ENCODE results near the gene SLC9A6.

Gene SLC9A6

GRCh38 chrX:135985157-135985972 lies at the start of gene SLC9A6:
Gene SLC9A6 (plus strand): TSS chrX:135985435. CDS start chrX:135985659, 224 bp downstream.
- TF ChIP-seq, protein P1, sequence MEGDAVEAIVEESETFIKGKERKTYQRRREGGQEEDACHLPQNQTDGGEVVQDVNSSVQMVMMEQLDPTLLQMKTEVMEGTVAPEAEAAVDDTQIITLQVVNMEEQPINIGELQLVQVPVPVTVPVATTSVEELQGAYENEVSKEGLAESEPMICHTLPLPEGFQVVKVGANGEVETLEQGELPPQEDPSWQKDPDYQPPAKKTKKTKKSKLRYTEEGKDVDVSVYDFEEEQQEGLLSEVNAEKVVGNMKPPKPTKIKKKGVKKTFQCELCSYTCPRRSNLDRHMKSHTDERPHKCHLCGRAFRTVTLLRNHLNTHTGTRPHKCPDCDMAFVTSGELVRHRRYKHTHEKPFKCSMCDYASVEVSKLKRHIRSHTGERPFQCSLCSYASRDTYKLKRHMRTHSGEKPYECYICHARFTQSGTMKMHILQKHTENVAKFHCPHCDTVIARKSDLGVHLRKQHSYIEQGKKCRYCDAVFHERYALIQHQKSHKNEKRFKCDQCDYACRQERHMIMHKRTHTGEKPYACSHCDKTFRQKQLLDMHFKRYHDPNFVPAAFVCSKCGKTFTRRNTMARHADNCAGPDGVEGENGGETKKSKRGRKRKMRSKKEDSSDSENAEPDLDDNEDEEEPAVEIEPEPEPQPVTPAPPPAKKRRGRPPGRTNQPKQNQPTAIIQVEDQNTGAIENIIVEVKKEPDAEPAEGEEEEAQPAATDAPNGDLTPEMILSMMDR (IDR thresholded peaks at IDR 0.05; ENCODE audit: control extremely low read depth, extremely low read depth, low read depth, missing control alignments), result no peak

DNA sequence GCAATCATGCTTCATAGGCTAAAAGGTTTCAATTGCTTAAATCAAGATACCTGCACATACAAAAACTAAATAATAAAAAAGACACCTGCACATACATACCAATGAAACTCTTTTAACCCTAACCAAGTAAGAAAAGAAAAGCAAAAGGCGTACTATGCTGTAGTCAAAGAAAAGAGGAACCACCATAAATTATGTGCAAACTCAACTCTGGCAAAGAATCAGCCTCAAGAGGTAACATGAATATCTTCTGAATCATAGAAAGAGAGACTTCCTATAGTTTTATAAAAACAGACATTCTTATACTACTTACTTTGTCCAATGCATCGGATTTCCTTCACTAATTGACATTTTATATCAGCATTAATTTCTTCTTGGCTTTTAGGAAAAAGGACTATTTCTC lies 40.7 kb upstream of the SLC9A6 start:
- no peak for DNase-seq (ENCODE audit: extremely low spot score)
- TF ChIP-seq, protein P1 (IDR thresholded peaks at IDR 0.05; ENCODE audit: control extremely low read depth, extremely low read depth, low read depth, missing control alignments), result no peak
- ChIA-PET CTCF (no interaction called here), POLR2A (no interaction called here)

More at GRCh38 chrX:135985157-135985972, at the start of gene SLC9A6:
- peak; percentile 80 for DNase-seq (ENCODE audit: extremely low spot score)
- ChIA-PET CTCF (no interaction called here), POLR2A (no interaction called here)

DNA sequence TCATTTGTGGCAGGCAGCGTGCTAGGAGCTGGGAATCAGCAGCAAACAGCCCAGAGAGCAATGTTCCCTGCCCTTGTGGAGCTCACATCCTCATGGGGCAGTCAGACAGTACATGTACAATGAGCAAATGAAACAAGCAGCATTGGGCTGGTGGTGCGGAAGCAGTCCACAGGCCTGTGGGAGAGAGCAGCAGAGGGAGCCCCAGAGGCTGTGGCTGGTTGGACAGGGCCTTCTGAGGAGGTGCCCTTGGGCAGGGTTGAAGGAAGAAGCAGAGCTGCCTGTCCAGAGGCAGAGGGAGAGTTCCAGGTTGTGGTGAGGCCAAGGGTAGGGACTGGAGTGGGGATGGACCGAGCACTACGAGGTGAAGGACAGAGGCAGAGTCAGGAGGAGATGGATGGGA lies 33.9 kb upstream of the SLC9A6 start:
- TF ChIP-seq, protein P1 (IDR thresholded peaks at IDR 0.05; ENCODE audit: control extremely low read depth, extremely low read depth, low read depth, missing control alignments), result no peak
- POLR2A ChIA-PET, result no interaction called here
- DNase-seq (ENCODE audit: extremely low spot score), result no peak
- CTCF ChIA-PET, result interaction anchor here (2.0 kb wide), 1 partner anchor 21 kb away, joined by 4 read pairs; no protein-coding TSS in a partner anchor

GRCh38 chrX:135973025-135973547 lies 12.1 kb upstream of the SLC9A6 start:
- no peak for DNase-seq (ENCODE audit: extremely low spot score)
- CTCF ChIA-PET, result interaction anchor here (0.7 kb wide), 1 partner anchor 14 kb away, joined by 3 read pairs; no protein-coding TSS in a partner anchor
- POLR2A ChIA-PET, result interaction anchor here (0.6 kb wide), 1 partner anchor 905 kb away, joined by 3 read pairs; no protein-coding TSS in a partner anchor
- TF ChIP-seq, protein P1 (IDR thresholded peaks at IDR 0.05; ENCODE audit: control extremely low read depth, extremely low read depth, low read depth, missing control alignments), result no peak

GRCh38 chrX:135973548-135974278 lies 11.5 kb upstream of the SLC9A6 start, which contains the start of gene MMGT1:
Gene MMGT1 (minus strand): TSS chrX:135973988. CDS start chrX:135973675, 313 bp downstream.
- ChIA-PET CTCF (interaction anchor here (0.7 to 1.3 kb wide), 2 partner anchors 13 to 55 kb away, joined by 3 read pairs; no protein-coding TSS in a partner anchor), POLR2A (interaction anchor here (0.6 kb wide), 1 partner anchor 905 kb away, joined by 3 read pairs; no protein-coding TSS in a partner anchor)
- peak; percentile 89 for DNase-seq (ENCODE audit: extremely low spot score)
- TF ChIP-seq, protein P1 (IDR thresholded peaks at IDR 0.05; ENCODE audit: control extremely low read depth, extremely low read depth, low read depth, missing control alignments), result no peak

GRCh38 chrX:135974279-135974856 lies 10.9 kb upstream of the SLC9A6 start:
- DNase-seq (ENCODE audit: extremely low spot score), result peak; percentile 84
- TF ChIP-seq, protein P1 (IDR thresholded peaks at IDR 0.05; ENCODE audit: control extremely low read depth, extremely low read depth, low read depth, missing control alignments), result no peak
- ChIA-PET POLR2A (no interaction called here), CTCF (interaction anchor here (1.3 kb wide), 1 partner anchor 54 kb away, joined by 3 read pairs; no protein-coding TSS in a partner anchor)
